HuH-7 (cell line): ENCODE data around the gene AMOTL1.

Experiments
- DNase-seq: peaks from one replicate; pipeline ENCODE4 v3.0.0; 2011; ENCODE audit warnings: low spot score

The AMOTL1 gene

GRCh38 chr11:94767701-94768601 lies at the start of gene AMOTL1:
AMOTL1 (plus strand) TSS chr11:94768356; CDS start chr11:94768512, 156 bp downstream.
- peak; percentile 48 for DNase-seq

GRCh38 chr11:94719876-94720275 lies 48.3 kb upstream of the AMOTL1 start:
- no peak for DNase-seq

GRCh38 chr11:94721565-94722292 lies 46.4 kb upstream of the AMOTL1 start:
- DNase-seq: no peak

GRCh38 chr11:94722735-94723134 lies 45.4 kb upstream of the AMOTL1 start:
- no peak for DNase-seq

- no peak for DNase-seq
Measured at GRCh38 chr11:94725097-94725496, 43.1 kb upstream of the AMOTL1 start.

- DNase-seq: no peak
Measured at GRCh38 chr11:94727819-94728218, 40.3 kb upstream of the AMOTL1 start.

GRCh38 chr11:94728541-94728940 lies 39.6 kb upstream of the AMOTL1 start:
- DNase-seq: no peak

- DNase-seq: no peak
Measured at GRCh38 chr11:94728966-94729751, 39.0 kb upstream of the AMOTL1 start.

- no peak for DNase-seq
Measured at GRCh38 chr11:94730153-94730552, 38.0 kb upstream of the AMOTL1 start.

GRCh38 chr11:94731880-94732601 lies 36.1 kb upstream of the AMOTL1 start:
- no peak for DNase-seq

GRCh38 chr11:94732617-94733281 lies 35.4 kb upstream of the AMOTL1 start:
- DNase-seq: no peak

GRCh38 chr11:94734563-94735275 lies 33.4 kb upstream of the AMOTL1 start:
- no peak for DNase-seq

- DNase-seq: no peak
Measured at GRCh38 chr11:94735907-94736306, 32.2 kb upstream of the AMOTL1 start.

GRCh38 chr11:94737171-94737611 lies 31.0 kb upstream of the AMOTL1 start:
- DNase-seq: no peak

GRCh38 chr11:94738746-94739145 lies 29.4 kb upstream of the AMOTL1 start:
- DNase-seq: no peak

- no peak for DNase-seq
Measured at GRCh38 chr11:94739331-94739730, 28.8 kb upstream of the AMOTL1 start.

- no peak for DNase-seq
Measured at GRCh38 chr11:94740083-94741021, 27.8 kb upstream of the AMOTL1 start.

GRCh38 chr11:94741022-94741679 lies 27.0 kb upstream of the AMOTL1 start:
- DNase-seq: peak; percentile 83

GRCh38 chr11:94742665-94743064 lies 25.5 kb upstream of the AMOTL1 start:
- no peak for DNase-seq
